Measurements from ENCODE around the gene PRKN.

Gene PRKN

DNA sequence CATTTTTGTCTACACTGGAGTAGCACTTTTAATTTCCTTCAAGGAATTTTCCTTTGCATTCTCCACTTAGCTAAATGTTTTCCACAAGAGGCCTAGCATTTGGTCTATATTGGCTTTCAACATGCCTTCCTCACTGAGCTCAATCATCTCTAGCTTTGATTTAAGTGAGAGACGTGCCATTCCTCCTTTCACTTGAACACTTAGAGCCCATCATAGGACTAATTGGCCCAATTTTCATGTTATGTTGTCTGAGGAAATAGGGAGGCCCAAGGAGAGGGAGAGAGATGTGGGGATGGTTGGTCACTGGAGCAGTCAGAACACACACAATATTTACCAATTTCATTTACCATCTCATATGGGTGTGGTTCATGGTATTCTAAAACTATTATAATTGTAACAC lies 645.0 kb downstream of the PRKN start (continued):
- TF ChIP-seq, protein P1, sequence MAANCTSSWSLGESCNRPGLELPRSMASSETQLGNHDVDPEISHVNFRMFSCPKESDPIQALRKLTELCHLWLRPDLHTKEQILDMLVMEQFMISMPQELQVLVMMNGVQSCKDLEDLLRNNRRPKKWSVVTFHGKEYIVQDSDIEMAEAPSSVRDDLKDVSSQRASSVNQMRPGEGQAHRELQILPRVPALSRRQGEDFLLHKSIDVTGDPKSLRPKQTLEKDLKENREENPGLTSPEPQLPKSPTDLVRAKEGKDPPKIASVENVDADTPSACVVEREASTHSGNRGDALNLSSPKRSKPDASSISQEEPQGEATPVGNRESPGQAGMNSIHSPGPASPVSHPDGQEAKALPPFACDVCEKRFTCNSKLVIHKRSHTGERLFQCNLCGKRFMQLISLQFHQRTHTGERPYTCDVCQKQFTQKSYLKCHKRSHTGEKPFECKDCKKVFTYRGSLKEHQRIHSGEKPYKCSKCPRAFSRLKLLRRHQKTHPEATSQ (tag by site-specific recombination; IDR thresholded peaks at IDR 0.05) = no peak
- TF ChIP-seq ZNF654 (tag by site-specific recombination; IDR thresholded peaks at IDR 0.05; ENCODE audit: low read depth) (no peak), ZNF529 (tag by site-specific recombination; IDR thresholded peaks at IDR 0.05; ENCODE audit: insufficient replicate concordance) (no peak), ZBTB48 (tag by site-specific recombination; IDR thresholded peaks at IDR 0.05) (no peak), ZNF416 (tag by site-specific recombination; IDR thresholded peaks at IDR 0.05) (no peak), ZNF514 (tag by site-specific recombination; IDR thresholded peaks at IDR 0.05) (no peak), ZNF24 (tag by site-specific recombination; IDR thresholded peaks at IDR 0.05) (no peak), ZNF423 (tag by site-specific recombination; IDR thresholded peaks at IDR 0.05) (no peak)
- TF ChIP-seq, protein P2, sequence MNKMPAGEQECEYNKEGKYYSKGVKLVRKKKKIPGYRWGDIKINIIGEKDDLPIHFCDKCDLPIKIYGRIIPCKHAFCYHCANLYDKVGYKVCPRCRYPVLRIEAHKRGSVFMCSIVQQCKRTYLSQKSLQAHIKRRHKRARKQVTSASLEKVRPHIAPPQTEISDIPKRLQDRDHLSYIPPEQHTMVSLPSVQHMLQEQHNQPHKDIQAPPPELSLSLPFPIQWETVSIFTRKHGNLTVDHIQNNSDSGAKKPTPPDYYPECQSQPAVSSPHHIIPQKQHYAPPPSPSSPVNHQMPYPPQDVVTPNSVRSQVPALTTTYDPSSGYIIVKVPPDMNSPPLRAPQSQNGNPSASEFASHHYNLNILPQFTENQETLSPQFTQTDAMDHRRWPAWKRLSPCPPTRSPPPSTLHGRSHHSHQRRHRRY (tag by site-specific recombination; IDR thresholded peaks at IDR 0.05) = no peak

- TF ChIP-seq ZNF248 (tag by site-specific recombination; IDR thresholded peaks at IDR 0.05) (no peak), ZNF426 (tag by site-specific recombination; IDR thresholded peaks at IDR 0.05) (no peak), ZNF549 (tag by site-specific recombination; IDR thresholded peaks at IDR 0.05) (no peak)
- H3K27ac ChIP-seq (ENCODE audit: extremely low read depth, low read depth, low read length) = no peak overlapping the region
Measured at GRCh38 chr6:162078667-162079066, 648.9 kb downstream of the PRKN start.

DNA sequence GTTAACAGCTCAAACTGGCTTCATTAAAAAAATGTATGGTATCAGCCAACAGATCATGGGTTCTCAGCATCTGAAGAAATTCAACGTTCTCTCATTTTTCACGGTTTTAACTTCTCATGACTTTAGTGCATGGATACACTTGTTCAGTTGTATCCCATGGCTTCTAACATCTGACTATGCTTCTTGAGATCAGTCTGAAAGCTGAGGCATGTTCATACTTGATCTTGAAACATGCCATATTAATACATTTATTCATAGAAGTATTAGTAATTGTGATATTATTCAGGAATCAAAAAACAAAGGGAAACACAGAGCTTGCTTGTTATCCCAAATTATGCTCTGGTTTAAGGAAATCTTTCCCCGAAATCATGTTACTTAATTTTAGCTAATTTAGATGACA lies 649.4 kb downstream of the PRKN start:
- Histone ChIP-seq H3K27ac (ENCODE audit: extremely low read depth, low read depth, low read length) (no peak overlapping the region), H3K36me3 (ENCODE audit: control insufficient read depth in 2 of 2, insufficient read depth in 1 of 2, low read length in 2 of 2) (no peaks in the 10 kb centered on the region), H3K9me3 (ENCODE audit: control insufficient read depth, insufficient read depth, low read depth, low read length) (no peaks in the 10 kb centered on the region), H3K4me1 (ENCODE audit: control insufficient read depth, insufficient read depth, low read length) (no peaks in the 10 kb centered on the region), H3K4me3 (ENCODE audit: low read depth, low read length) (no peak overlapping the region)
- CTCF ChIA-PET = interaction anchor here (0.6 to 0.7 kb wide), 2 partner anchors 364 to 1411 kb away, joined by 3 read pairs; no protein-coding TSS in a partner anchor
- POLR2A ChIA-PET = interaction anchor here (0.7 kb wide), 1 partner anchor 1008 kb away, joined by 5 read pairs; no protein-coding TSS in a partner anchor
- TF ChIP-seq ZNF548 (tag by site-specific recombination; IDR thresholded peaks at IDR 0.05) (no peak), ZNF555 (tag by site-specific recombination; conservative IDR thresholded peaks at IDR 0.05) (no peak), WT1 (tag by site-specific recombination; IDR thresholded peaks at IDR 0.05) (no peak)
- TF ChIP-seq, protein P3, sequence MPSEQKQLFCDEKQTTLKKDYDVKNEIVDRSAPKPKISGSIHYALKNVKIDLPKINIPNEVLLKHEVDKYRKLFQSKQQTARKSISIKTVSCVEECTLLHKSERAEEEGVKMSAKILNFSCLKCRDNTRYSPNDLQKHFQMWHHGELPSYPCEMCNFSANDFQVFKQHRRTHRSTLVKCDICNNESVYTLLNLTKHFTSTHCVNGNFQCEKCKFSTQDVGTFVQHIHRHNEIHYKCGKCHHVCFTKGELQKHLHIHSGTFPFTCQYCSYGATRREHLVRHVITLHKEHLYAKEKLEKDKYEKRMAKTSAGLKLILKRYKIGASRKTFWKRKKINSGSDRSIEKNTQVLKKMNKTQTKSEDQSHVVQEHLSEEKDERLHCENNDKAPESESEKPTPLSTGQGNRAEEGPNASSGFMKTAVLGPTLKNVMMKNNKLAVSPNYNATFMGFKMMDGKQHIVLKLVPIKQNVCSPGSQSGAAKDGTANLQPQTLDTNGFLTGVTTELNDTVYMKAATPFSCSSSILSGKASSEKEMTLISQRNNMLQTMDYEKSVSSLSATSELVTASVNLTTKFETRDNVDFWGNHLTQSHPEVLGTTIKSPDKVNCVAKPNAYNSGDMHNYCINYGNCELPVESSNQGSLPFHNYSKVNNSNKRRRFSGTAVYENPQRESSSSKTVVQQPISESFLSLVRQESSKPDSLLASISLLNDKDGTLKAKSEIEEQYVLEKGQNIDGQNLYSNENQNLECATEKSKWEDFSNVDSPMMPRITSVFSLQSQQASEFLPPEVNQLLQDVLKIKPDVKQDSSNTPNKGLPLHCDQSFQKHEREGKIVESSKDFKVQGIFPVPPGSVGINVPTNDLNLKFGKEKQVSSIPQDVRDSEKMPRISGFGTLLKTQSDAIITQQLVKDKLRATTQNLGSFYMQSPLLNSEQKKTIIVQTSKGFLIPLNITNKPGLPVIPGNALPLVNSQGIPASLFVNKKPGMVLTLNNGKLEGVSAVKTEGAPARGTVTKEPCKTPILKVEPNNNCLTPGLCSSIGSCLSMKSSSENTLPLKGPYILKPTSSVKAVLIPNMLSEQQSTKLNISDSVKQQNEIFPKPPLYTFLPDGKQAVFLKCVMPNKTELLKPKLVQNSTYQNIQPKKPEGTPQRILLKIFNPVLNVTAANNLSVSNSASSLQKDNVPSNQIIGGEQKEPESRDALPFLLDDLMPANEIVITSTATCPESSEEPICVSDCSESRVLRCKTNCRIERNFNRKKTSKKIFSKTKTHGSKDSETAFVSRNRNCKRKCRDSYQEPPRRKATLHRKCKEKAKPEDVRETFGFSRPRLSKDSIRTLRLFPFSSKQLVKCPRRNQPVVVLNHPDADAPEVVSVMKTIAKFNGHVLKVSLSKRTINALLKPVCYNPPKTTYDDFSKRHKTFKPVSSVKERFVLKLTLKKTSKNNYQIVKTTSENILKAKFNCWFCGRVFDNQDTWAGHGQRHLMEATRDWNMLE (tag by site-specific recombination; conservative IDR thresholded peaks at IDR 0.05; ENCODE audit: low read depth) = no peak

More at GRCh38 chr6:162078667-162079066, 648.9 kb downstream of the PRKN start:
- Histone ChIP-seq H3K9me3 (ENCODE audit: control insufficient read depth, insufficient read depth, low read depth, low read length) (no peaks in the 10 kb centered on the region), H3K36me3 (ENCODE audit: control insufficient read depth in 2 of 2, insufficient read depth in 1 of 2, low read length in 2 of 2) (no peaks in the 10 kb centered on the region), H3K4me1 (ENCODE audit: control insufficient read depth, insufficient read depth, low read length) (no peaks in the 10 kb centered on the region), H3K4me3 (ENCODE audit: low read depth, low read length) (no peak overlapping the region)
- ChIA-PET CTCF (interaction anchor here (0.6 kb wide), 1 partner anchor 1411 kb away, joined by 3 read pairs; no protein-coding TSS in a partner anchor), POLR2A (no interaction called here)
